ENCODE measurements around the gene ENDOU. TPM values are rescaled to one million over a fixed set of nuclear protein-coding genes. Genes with fewer than 3 reads are reported as not detected.

Gene ENDOU
- total RNA-seq, 4 donors from 2014 or later, result 2.1 to 2.7 (median 2.2) TPM

- DNase-seq (ENCODE audit: low spot score) (no peak), ATAC-seq (ENCODE audit: low FRiP score) (no peak)
- TF ChIP-seq CTCF (IDR thresholded peaks at IDR 0.05), result no peak
Observed at GRCh38 chr12:47732504-47732903, 7.2 kb upstream of the ENDOU start.

- TF ChIP-seq CTCF (IDR thresholded peaks at IDR 0.05), result no peak
- DNase-seq (ENCODE audit: low spot score) (no peak), ATAC-seq (ENCODE audit: low FRiP score) (no peak)
Observed at GRCh38 chr12:47731723-47732122, 6.4 kb upstream of the ENDOU start.

- no peak for DNase-seq (ENCODE audit: low spot score)
- TF ChIP-seq CTCF (IDR thresholded peaks at IDR 0.05), result no peak
- ATAC-seq (ENCODE audit: low FRiP score), result no peak
Observed at GRCh38 chr12:47730341-47730744, 5.1 kb upstream of the ENDOU start.

- DNase-seq (ENCODE audit: low spot score) (no peak), ATAC-seq (ENCODE audit: low FRiP score) (no peak)
- TF ChIP-seq CTCF (IDR thresholded peaks at IDR 0.05), result no peak
Observed at GRCh38 chr12:47729233-47729632, 3.9 kb upstream of the ENDOU start.

DNA sequence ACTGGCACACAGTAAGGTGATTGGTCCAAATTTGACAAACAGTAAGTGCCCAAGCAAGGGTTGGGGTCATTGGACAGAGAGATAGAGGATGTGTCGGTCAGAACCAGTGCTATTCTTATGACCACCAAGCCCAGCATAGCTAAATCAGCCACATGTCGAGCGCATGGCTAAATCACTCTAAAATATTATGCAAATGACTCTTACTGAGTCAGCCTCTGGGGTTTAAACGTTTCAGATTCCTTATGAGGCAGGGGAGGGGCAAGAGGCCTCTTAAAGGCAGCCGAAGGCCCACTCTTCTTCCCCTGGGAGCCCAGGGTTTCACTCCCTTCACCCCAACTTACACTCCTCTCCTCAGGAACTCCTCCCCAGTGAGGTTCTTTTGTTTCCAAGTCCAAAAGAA is 603 bp upstream of the ENDOU start:
- DNase-seq (ENCODE audit: low spot score), result no peak
- no peak for ATAC-seq (ENCODE audit: low FRiP score)

GRCh38 chr12:47722941-47723631 is 2.2 kb downstream of the ENDOU start:
- DNase-seq (ENCODE audit: low spot score) (no peak), ATAC-seq (ENCODE audit: low FRiP score) (no peak)
- TF ChIP-seq CTCF (IDR thresholded peaks at IDR 0.05), result no peak

More for the DNA sequence above, 603 bp upstream of the ENDOU start:
- TF ChIP-seq CTCF (IDR thresholded peaks at IDR 0.05), result no peak

DNA sequence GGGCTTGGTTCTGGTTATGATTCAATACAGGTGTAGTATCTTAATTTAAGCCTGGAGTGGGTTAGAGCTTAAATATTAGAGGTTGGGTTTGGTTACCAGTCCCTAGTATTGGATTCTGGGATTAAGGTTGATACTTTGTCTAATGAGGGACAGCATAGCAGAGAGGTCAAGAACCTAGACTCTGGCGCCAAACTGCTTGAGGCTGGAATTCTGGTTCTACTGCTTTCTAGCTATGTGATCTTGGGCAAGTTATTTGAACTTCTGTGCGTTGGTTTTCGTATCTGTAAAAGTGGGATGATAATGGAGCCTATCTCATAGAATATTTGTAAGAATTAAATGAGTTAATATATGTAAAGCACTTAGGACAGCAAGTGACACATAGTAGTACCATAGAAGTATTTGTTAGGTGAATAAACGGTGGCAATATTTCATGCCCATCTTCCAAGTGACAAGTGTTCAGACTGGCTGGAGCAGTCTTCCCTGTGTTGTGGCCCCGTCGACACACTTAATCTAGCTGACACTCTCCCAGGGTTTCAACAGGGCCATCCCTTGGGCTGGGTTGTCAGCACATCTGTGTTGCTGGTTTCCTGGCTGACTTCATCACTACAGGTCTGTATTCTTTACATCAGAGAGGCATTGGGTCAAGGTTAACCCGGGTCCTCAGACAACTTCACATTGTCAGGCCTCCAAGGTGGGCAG is 3.0 kb downstream of the ENDOU start:
- ATAC-seq (ENCODE audit: low FRiP score), result no peak
- DNase-seq (ENCODE audit: low spot score), result no peak
- TF ChIP-seq CTCF (IDR thresholded peaks at IDR 0.05), result no peak
